HFFc6 (cell line): ENCODE data around the gene PCDH12. TPM values are rescaled to one million over a fixed set of nuclear protein-coding genes. Genes with fewer than 3 reads are reported as not detected.
A peak's percentile ranks its signal among the peaks of the same experiment; 100 is the strongest.

ENCODE experiments used
- DNase-seq: peaks from one replicate; pipeline ENCODE4 v3.0.0-alpha.2; 2018
- H3K27ac Mint-ChIP-seq: 2 replicates; pipeline ENCODE4 v1.8.0; 2020; ENCODE audit warnings: mild to moderate bottlenecking, mixed read lengths
- H3K27me3 Mint-ChIP-seq: 2 replicates; pipeline ENCODE4 v1.8.0; 2021; ENCODE audit warnings: mild to moderate bottlenecking, moderate library complexity, mixed read lengths; ENCODE audit not compliant: insufficient read depth
- H3K36me3 Mint-ChIP-seq: 2 replicates; pipeline ENCODE4 v1.8.0; 2021; ENCODE audit warnings: low read depth, mixed read lengths
- H3K4me1 Mint-ChIP-seq: 2 replicates; pipeline ENCODE4 v1.8.0; 2020; ENCODE audit warnings: low read depth, mixed read lengths
- H3K4me3 Mint-ChIP-seq: 2 replicates; pipeline ENCODE4 v1.8.0; 2020; ENCODE audit warnings: mild to moderate bottlenecking, moderate library complexity, mixed read lengths
- H3K9me3 Mint-ChIP-seq: 2 replicates; pipeline ENCODE4 v1.8.0; 2020; ENCODE audit warnings: mild to moderate bottlenecking, mixed read lengths
- total RNA-seq, 6 experiments: library from RNA; stranded (reverse); fragmentation: NEBNext Ultra II Directional; extraction: Animal tissue kit (Norgen Biotek cat#: 25700); gene quantifications; 2 replicates in 1 of 6; 3 replicates in 5 of 6; pipeline ENCODE4 v1.2.3, GENCODE V29; 2021
- TF ChIP-seq, protein P1 (sequence below): fragments of 200-600 bp; sonication (generic); IDR thresholded peaks from 2 replicates; pipeline ENCODE4 v1.5.0; 2021; ENCODE audit warnings: antibody characterized with exemption, mild to moderate bottlenecking

PCDH12 gene
- total RNA-seq, 6 experiments from 2014 or later: 0.02 to 0.71 (median 0.08) TPM; not detected in 2

DNA sequence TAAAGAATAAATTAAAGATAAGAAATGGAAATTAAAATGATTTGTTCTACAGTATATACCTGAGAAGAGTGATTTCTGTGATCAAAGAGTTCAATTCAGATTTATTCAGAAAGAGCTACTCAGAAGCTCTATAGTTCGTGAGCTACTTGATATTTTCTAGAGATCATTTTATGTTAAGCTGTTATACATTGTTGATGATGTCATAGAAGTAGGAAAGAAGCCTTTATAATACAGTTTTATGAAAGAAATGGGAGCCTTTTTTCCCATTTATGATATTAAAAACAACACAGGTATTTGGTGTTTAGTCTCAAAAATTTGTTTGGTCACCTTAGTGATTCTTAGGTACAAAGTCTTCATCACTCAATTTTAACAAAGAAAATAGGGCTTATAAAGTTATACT, 31.7 kb upstream of the PCDH12 start:
- Mint-ChIP-seq H3K36me3 (peaks cover 32% of the 10 kb centered on the region; the same call in 1 of the 2 replicates), H3K4me1 (no peaks in the 10 kb centered on the region), H3K9me3 (no peaks in the 10 kb centered on the region), H3K4me3 (no peak overlapping the region), H3K27me3 (no peaks in the 10 kb centered on the region; the same call in 1 of the 2 replicates), H3K27ac (no peak overlapping the region)
- TF ChIP-seq, protein P1, sequence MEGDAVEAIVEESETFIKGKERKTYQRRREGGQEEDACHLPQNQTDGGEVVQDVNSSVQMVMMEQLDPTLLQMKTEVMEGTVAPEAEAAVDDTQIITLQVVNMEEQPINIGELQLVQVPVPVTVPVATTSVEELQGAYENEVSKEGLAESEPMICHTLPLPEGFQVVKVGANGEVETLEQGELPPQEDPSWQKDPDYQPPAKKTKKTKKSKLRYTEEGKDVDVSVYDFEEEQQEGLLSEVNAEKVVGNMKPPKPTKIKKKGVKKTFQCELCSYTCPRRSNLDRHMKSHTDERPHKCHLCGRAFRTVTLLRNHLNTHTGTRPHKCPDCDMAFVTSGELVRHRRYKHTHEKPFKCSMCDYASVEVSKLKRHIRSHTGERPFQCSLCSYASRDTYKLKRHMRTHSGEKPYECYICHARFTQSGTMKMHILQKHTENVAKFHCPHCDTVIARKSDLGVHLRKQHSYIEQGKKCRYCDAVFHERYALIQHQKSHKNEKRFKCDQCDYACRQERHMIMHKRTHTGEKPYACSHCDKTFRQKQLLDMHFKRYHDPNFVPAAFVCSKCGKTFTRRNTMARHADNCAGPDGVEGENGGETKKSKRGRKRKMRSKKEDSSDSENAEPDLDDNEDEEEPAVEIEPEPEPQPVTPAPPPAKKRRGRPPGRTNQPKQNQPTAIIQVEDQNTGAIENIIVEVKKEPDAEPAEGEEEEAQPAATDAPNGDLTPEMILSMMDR: no peak
- DNase-seq: no peak

DNA sequence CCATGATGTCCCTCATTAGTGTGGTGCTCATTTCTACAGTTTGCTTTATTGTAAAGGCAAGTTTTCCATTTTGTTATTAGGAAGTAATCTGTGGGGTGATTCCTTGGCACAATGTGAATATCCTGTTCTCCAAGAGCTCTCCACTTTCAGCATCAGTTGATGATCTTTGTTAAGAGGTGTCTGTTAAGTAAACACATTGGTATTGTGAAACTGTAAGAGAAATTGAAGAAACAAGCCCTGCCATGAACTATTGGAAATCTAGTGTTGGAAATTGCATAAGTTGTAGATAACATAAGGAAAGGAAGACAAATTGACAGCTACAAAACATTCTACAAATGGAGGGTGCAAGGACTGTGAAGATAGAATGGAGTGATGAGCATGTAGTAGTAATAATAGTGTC, 28.1 kb upstream of the PCDH12 start:
- H3K9me3 Mint-ChIP-seq: no peaks in the 10 kb centered on the region
- H3K27ac Mint-ChIP-seq: peak overlapping the region; percentile 21; the same call in 1 of the 2 replicates
- TF ChIP-seq, protein P1: no peak
- H3K4me1 Mint-ChIP-seq: no peaks in the 10 kb centered on the region
- H3K4me3 Mint-ChIP-seq: no peak overlapping the region
- no peaks in the 10 kb centered on the region; the same call in 1 of the 2 replicates for H3K27me3 Mint-ChIP-seq
- DNase-seq: no peak
- H3K36me3 Mint-ChIP-seq: peaks cover 21% of the 10 kb centered on the region; the same call in 1 of the 2 replicates

GRCh38 chr5:141982626-141983025, 24.6 kb upstream of the PCDH12 start:
- Mint-ChIP-seq H3K9me3 (no peaks in the 10 kb centered on the region), H3K4me1 (no peaks in the 10 kb centered on the region), H3K36me3 (peaks cover 30% of the 10 kb centered on the region), H3K27ac (no peak overlapping the region), H3K4me3 (no peak overlapping the region), H3K27me3 (no peaks in the 10 kb centered on the region; the same call in 1 of the 2 replicates)
- DNase-seq: no peak
- TF ChIP-seq, protein P1: no peak

- TF ChIP-seq, protein P1: no peak
- DNase-seq: no peak
- Mint-ChIP-seq H3K27ac (no peak overlapping the region), H3K4me1 (peaks cover 18% of the 10 kb centered on the region), H3K4me3 (no peak overlapping the region), H3K9me3 (no peaks in the 10 kb centered on the region), H3K27me3 (no peaks in the 10 kb centered on the region), H3K36me3 (peaks cover 34% of the 10 kb centered on the region)
These were observed 20.4 kb upstream of the PCDH12 start for GRCh38 chr5:141978389-141978788.

GRCh38 chr5:141976176-141976575, 18.2 kb upstream of the PCDH12 start:
- H3K27ac Mint-ChIP-seq: no peak overlapping the region
- H3K27me3 Mint-ChIP-seq: no peaks in the 10 kb centered on the region
- no peaks in the 10 kb centered on the region for H3K9me3 Mint-ChIP-seq
- H3K4me1 Mint-ChIP-seq: peaks cover 21% of the 10 kb centered on the region
- DNase-seq: no peak
- TF ChIP-seq, protein P1: no peak
- H3K36me3 Mint-ChIP-seq: peaks cover 29% of the 10 kb centered on the region
- H3K4me3 Mint-ChIP-seq: no peak overlapping the region
